HepG2 (cell line): ENCODE data around the gene ATR. TPM values are rescaled to one million over a fixed set of nuclear protein-coding genes. Genes with fewer than 3 reads are reported as not detected.

Source experiments
- ATAC-seq: fragments of 200-7000 bp; cut with Tn5 transposase; 3 replicates; pipeline ENCODE4 v1.9.1; 2020; ENCODE audit warnings: mild to moderate bottlenecking, moderate library complexity
- BruUV-seq: library from RNA; stranded (reverse); fragments of 400-500 nt; replicated peaks from 2 replicates; lab custom pipeline; 2021; lab: Mats Ljungman, UMichigan
- CTCF ChIA-PET: fragments of 300-600 bp; formaldehyde crosslinking; extraction: SDS; loops from one replicate; lab custom pipeline; 2021; ENCODE audit warnings: low total read pairs, inconsistent platforms, low intra/inter-chr PET ratio; lab: Yijun Ruan, JAX
- POLR2A ChIA-PET: fragments of 350-600 bp; sonication (Branson Sonifier 250); formaldehyde crosslinking; loops from one replicate; lab custom pipeline; 2020; ENCODE audit warnings: antibody characterized with exemption, inconsistent platforms; lab: Yijun Ruan, JAX
- DNase-seq: peaks from one replicate; pipeline ENCODE4 v3.0.0-alpha.2; 2015; ENCODE audit warnings: low spot score
- FAIRE-seq: peaks from 3 replicates; lab custom pipeline; 2011; peaks lifted over from hg19 to GRCh38; lab: Jason Lieb, UNC
- H2AFZ ChIP-seq: one replicate; pipeline ENCODE4 v1.6.1; 2011; ENCODE audit warnings: low read length, inconsistent platforms
- H3K27ac ChIP-seq: fragments of 300-600 bp; 3 replicates; pipeline ENCODE4 v1.8.0; 2011; ENCODE audit warnings: mixed run types, mild to moderate bottlenecking, mixed read lengths, low read length, inconsistent platforms; ENCODE audit not compliant: insufficient read depth; ENCODE audit errors: extremely low read length
- H3K27me3 ChIP-seq, 2 experiments: fragments of 200-600 bp in 1 of 2; 2 replicates in 1 of 2; 3 replicates in 1 of 2; pipeline versions ENCODE4 v1.6.0 to v1.8.0; 2011; ENCODE audit warnings: low read length in 2 of 2, mild to moderate bottlenecking in 2 of 2, moderate library complexity in 2 of 2, inconsistent platforms in 1 of 2; ENCODE audit not compliant: insufficient read depth in 2 of 2, control insufficient read depth in 1 of 2
- H3K36me3 ChIP-seq, 2 experiments: fragments of 200-600 bp in 1 of 2; replicated peaks in 1 of 2; 2 replicates in 1 of 2; 3 replicates in 1 of 2; pipeline versions ENCODE4 v1.5.1 to v1.8.0; 2011; ENCODE audit warnings: low read length in 2 of 2, inconsistent platforms in 1 of 2; ENCODE audit not compliant: insufficient read depth in 2 of 2, control insufficient read depth in 1 of 2
- H3K4me1 ChIP-seq: 2 replicates; pipeline ENCODE4 v1.5.1; 2012; ENCODE audit warnings: low read length, inconsistent platforms; ENCODE audit not compliant: insufficient read depth
- H3K4me2 ChIP-seq: 2 replicates; pipeline ENCODE4 v1.6.0; 2011; ENCODE audit warnings: low read depth, low read length, inconsistent platforms
- H3K4me3 ChIP-seq, 3 experiments: fragments of 200-600 bp in 1 of 3; sonication (generic), shearing (Covaris generic) in 1 of 3; replicated peaks in 1 of 3; 2 replicates each; pipeline ENCODE4 v1.5.1; 2011 to 2016; ENCODE audit warnings: low read length in 3 of 3, inconsistent platforms in 2 of 3, low read depth in 2 of 3, mild to moderate bottlenecking in 2 of 3, control low read depth in 1 of 3, mixed read lengths in 1 of 3; ENCODE audit not compliant: insufficient read depth in 1 of 3
- H3K79me2 ChIP-seq: one replicate; pipeline ENCODE4 v1.6.1; 2011; ENCODE audit warnings: low read length, inconsistent platforms; ENCODE audit not compliant: insufficient read depth
- H3K9ac ChIP-seq: 2 replicates; pipeline ENCODE4 v1.6.0; 2011; ENCODE audit warnings: mild to moderate bottlenecking, low read depth, low read length, inconsistent platforms; ENCODE audit not compliant: insufficient read depth
- H3K9me3 ChIP-seq: 2 replicates; pipeline ENCODE4 v1.5.1; 2012; ENCODE audit warnings: mild to moderate bottlenecking, low read length
- H4K20me1 ChIP-seq: 2 replicates; pipeline ENCODE4 v1.6.0; 2011; ENCODE audit warnings: inconsistent platforms, mild to moderate bottlenecking, low read length, moderate library complexity; ENCODE audit not compliant: insufficient read depth
- KLF15 ChIP-seq: sonication (generic); formaldehyde crosslinking; IDR thresholded peaks from 2 replicates; pipeline ENCODE4 v1.8.1; 2023; ENCODE audit warnings: borderline replicate concordance, mild to moderate bottlenecking, inconsistent platforms, missing genetic modification reagents, mixed read lengths
- PHF8 ChIP-seq: sonication (generic); formaldehyde crosslinking; IDR thresholded peaks from 2 replicates; pipeline ENCODE4 v1.5.0; 2020; ENCODE audit warnings: missing genetic modification reagents
- TERF1 ChIP-seq: sonication (generic); formaldehyde crosslinking; IDR thresholded peaks from 2 replicates; pipeline ENCODE4 v1.8.0; 2022; ENCODE audit warnings: mild to moderate bottlenecking, missing genetic modification reagents, moderate library complexity
- ZNF280D ChIP-seq: sonication (generic); formaldehyde crosslinking; IDR thresholded peaks from 2 replicates; pipeline ENCODE4 v1.5.1; 2020; ENCODE audit warnings: mild to moderate bottlenecking, missing genetic modification reagents
- WGBS: methylation state at CpG from one replicate; pipeline ENCODE4 v1.1.6; 2017; ENCODE audit warnings: low lambda C conversion rate; 5-methylcytosine and 5-hydroxymethylcytosine counted together
- in situ Hi-C: cut with HindIII; loops from 2 replicates; pipeline ENCODE4 v1.10.0; 2017; ENCODE audit warnings: low pct_unique_long_range_greater_than_20kb; ENCODE audit not compliant: extremely low pct_ligation_motif_present
- intact Hi-C: fragments of 100-400 bp; cut with micrococcal nuclease; formaldehyde crosslinking; loops from one replicate; pipeline ENCODE4 v1.10.0; 2022; ENCODE audit not compliant: unreplicated experiment
- polyA plus RNA-seq, 8 experiments: library from polyadenylated mRNA; depleted of rRNA in 3 of 8; stranded (reverse) in 7 of 8; unstranded in 1 of 8; fragments of >200 nt; fragmentation: Illumina TruSeq in 4 of 8; extraction: Trizol in 4 of 8; gene quantifications; 2 replicates each; pipeline versions ENCODE4 v1.2.1 to v1.2.3, GENCODE V29; 2011 to 2016; ENCODE audit warnings: low read depth in 4 of 8, missing spikeins in 1 of 8, mixed read lengths in 1 of 8; ENCODE audit not compliant: insufficient read depth in 1 of 8
- total RNA-seq, 5 experiments: library from RNA; depleted of rRNA; stranded (reverse); fragments of >200 nt; fragmentation: Illumina TruSeq; extraction: Trizol; gene quantifications; 2 replicates each; pipeline ENCODE4 v1.2.3, GENCODE V29; 2016; ENCODE audit warnings: low read depth in 1 of 5
- TF ChIP-seq, protein P1 (sequence below), 2 experiments: fragments of 450-650 bp in 1 of 2; sonication (generic) in 1 of 2; formaldehyde crosslinking in 1 of 2; IDR thresholded peaks; 2 replicates each; pipeline versions ENCODE4 v1.6.1 to v1.8.0; 2016 to 2022; ENCODE audit warnings: antibody characterized with exemption in 1 of 2, mild to moderate bottlenecking in 1 of 2, missing genetic modification reagents in 1 of 2

Gene ATR
- total and polyA plus RNA-seq, 2 of the 13 experiments (the other 11 are each of a cell fraction or from before 2014, with no cell fraction given), result 6.6 to 17.0 TPM

GRCh38 chr3:142497729-142498128, 80.8 kb downstream of the ATR start:
- no TSS peak for BruUV-seq
- 92% methylated on average over 1 of the region's 1 CpG for WGBS
- Histone ChIP-seq H3K36me3 (peaks cover 0 to 2% of the 10 kb centered on the region in 2 experiments; a peak in 2 of 5 replicates), H4K20me1 (no peaks in the 10 kb centered on the region), H2AFZ (no peak overlapping the region), H3K9me3 (no peaks in the 10 kb centered on the region), H3K79me2 (no peaks in the 10 kb centered on the region), H3K27ac (no peak overlapping the region), H3K4me3 (no peak overlapping the region), H3K27me3 (no peaks in the 10 kb centered on the region), H3K9ac (no peak overlapping the region), H3K4me1 (no peaks in the 10 kb centered on the region), H3K4me2 (no peak overlapping the region)
- ATAC-seq (no peak), DNase-seq (no peak), FAIRE-seq (no peak)
- ChIA-PET CTCF (no interaction called here), POLR2A (no interaction called here)
- in situ Hi-C loops, result no loop called here
- intact Hi-C loops, result no loop called here
- TF ChIP-seq, protein P1, sequence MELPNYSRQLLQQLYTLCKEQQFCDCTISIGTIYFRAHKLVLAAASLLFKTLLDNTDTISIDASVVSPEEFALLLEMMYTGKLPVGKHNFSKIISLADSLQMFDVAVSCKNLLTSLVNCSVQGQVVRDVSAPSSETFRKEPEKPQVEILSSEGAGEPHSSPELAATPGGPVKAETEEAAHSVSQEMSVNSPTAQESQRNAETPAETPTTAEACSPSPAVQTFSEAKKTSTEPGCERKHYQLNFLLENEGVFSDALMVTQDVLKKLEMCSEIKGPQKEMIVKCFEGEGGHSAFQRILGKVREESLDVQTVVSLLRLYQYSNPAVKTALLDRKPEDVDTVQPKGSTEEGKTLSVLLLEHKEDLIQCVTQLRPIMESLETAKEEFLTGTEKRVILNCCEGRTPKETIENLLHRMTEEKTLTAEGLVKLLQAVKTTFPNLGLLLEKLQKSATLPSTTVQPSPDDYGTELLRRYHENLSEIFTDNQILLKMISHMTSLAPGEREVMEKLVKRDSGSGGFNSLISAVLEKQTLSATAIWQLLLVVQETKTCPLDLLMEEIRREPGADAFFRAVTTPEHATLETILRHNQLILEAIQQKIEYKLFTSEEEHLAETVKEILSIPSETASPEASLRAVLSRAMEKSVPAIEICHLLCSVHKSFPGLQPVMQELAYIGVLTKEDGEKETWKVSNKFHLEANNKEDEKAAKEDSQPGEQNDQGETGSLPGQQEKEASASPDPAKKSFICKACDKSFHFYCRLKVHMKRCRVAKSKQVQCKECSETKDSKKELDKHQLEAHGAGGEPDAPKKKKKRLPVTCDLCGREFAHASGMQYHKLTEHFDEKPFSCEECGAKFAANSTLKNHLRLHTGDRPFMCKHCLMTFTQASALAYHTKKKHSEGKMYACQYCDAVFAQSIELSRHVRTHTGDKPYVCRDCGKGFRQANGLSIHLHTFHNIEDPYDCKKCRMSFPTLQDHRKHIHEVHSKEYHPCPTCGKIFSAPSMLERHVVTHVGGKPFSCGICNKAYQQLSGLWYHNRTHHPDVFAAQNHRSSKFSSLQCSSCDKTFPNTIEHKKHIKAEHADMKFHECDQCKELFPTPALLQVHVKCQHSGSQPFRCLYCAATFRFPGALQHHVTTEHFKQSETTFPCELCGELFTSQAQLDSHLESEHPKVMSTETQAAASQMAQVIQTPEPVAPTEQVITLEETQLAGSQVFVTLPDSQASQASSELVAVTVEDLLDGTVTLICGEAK (IDR thresholded peaks at IDR 0.05), result no peak
- TF ChIP-seq, protein P1 (CRISPR knock-in tag; IDR thresholded peaks at IDR 0.05), result no peak
- TF ChIP-seq ZNF280D, result no peak
- TF ChIP-seq TERF1 (CRISPR knock-in tag), result no peak
- no peak for TF ChIP-seq PHF8
- no peak for TF ChIP-seq KLF15
